ENCODE measurements around the gene SLC5A9.
"Not testable (repeated sequence)": the region's sequence is repeated elsewhere in the genome, so short reads cannot be mapped to it uniquely, and the experiment has no call there.

Gene SLC5A9

DNA sequence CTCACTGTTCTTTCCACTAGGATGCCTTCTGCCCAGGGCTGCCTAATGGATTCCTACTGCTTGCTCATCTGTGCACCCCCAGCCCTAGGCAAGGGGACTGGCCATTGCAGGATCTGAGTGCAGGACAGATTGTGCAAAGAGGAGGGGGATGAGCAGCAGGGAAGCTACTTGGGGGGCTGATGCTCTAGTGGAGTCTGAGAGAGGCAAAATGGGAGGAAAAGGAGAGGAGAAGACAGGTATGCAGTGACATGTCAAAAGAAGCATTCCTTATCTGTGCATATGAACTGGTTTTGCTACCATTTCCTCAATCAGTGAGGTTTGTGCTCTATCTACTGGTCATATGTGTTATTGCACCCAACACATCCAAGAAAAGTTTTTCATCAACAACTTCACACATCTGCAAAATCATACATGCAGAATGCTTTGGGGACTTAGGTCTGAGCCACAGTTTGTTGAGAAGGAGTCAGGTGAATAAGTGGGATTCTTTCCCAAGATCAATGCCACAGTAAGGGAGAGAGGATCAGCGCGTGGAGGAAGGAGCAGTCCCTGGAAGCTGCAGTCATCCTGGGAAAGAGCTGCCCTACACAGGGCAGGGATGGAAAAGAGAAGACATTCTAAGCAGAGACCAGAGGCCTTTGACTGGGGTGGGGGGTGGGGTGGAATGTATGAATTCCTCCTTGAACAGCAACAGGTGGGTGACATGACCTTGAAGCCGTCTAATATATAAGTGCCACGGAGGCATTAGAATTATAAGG is 14.4 kb downstream of the SLC5A9 start:
- in situ Hi-C loops (cut with MboI; ENCODE audit: low sequenced_read_pairs) = no loop called here

DNA sequence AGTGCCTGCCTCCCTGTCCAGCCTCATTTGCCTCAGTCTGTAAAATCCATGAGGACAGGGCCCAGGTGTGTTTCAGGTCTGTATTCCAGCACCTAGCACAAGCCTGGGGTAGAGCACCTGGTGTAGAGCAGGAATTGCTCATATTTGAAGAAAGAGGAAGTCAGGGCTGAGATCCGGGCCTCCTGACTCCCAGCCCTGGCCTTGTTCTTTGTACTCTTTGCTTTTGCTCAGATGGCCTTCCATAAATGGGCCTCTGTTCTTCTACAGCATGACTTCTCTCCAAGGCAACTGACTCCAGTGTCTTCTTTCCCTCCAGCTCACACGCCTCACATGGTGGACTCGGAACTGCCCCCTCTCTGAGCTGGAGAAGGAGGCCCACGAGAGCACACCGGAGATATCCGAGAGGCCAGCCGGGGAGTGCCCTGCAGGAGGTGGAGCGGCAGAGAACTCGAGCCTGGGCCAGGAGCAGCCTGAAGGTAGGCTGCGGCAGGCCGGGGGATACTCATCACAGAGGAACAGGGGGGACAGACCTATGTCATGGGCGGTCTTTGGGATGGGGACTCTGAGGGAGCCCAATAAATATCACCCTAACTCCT is 19.7 kb downstream of the SLC5A9 start:
- in situ Hi-C loops (cut with MboI; ENCODE audit: low sequenced_read_pairs) = no loop called here

DNA sequence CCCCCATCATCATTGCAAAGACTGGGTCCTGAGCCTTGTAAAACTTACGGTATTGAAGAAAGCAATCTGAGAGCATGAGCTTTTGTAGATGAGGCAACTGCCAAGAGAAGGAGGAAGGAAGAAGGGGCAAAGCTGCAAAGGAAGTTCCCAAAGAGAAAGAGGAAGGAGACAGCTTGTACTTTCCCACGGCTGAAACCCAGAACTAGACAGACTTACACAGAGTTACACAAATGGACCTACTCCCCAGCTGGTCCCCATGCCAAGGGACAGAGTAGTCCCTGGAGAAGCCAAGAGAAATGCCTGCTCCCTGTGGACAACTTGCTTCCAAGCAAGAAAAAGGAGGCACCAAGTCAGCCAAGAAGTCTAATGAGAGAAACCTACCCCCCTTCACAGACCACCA is 22.6 kb downstream of the SLC5A9 start:
- in situ Hi-C loops (cut with MboI; ENCODE audit: low sequenced_read_pairs) = no loop called here

DNA sequence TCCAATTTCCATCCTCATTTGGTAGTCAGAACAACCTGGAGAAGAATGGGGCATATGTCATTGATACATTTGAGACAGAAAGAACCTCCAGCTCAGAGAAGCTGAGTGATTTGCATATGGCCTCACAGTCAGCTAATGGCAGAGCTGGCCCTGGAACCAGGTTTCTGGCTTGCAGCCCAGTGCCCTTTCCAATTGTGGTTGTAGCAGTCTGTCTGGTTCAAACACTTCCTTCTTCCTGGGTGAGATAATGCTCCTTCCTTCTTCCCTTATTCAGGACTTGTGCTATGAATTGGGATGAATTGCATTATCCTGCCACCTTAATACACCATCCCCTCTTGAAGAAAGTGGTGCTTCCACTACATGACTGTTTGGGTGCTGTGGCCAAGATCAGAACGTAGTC is 24.2 kb downstream of the SLC5A9 start:
- in situ Hi-C loops (cut with MboI; ENCODE audit: low sequenced_read_pairs) = no loop called here

DNA sequence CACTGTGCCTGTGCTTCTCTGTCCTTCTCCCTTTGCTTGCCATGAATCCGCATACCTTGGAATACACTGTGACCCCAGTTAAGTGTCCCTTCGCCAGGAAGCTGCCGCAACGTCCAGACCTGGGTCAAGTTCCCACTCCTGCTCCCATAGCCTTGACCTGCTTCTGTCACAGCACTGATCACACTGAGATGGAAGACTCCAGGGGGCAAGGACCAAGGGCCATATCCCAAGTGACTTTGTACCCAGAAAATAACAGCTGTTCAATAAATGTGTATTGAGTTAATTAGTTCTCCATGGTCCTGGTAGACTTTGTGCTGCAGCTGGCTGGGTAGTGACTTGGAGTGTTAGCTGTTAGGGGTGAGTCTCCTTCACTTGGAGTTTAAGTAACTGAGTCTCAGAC is 25.8 kb downstream of the SLC5A9 start:
- in situ Hi-C loops (cut with MboI; ENCODE audit: low sequenced_read_pairs) = no loop called here

DNA sequence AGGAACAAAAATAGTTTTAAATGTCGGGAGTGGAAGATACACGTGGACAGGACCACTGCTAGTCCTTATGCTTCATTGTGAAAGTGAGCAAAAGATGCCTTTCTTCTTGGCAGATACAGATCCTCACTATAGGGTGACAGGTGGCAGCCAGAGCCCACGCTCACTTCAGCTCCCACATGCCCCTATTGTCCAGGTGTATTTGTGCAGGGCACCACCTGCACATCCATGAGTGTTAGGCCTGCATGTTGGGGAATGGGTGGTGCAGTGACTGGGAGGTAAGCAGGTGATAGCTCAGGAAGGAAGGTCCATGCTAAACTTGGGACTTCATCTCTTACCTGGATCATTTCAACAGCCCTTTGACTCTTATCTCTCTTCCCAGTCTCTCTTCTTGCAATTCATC is 27.4 kb downstream of the SLC5A9 start:
- in situ Hi-C loops (cut with MboI; ENCODE audit: low sequenced_read_pairs) = no loop called here

DNA sequence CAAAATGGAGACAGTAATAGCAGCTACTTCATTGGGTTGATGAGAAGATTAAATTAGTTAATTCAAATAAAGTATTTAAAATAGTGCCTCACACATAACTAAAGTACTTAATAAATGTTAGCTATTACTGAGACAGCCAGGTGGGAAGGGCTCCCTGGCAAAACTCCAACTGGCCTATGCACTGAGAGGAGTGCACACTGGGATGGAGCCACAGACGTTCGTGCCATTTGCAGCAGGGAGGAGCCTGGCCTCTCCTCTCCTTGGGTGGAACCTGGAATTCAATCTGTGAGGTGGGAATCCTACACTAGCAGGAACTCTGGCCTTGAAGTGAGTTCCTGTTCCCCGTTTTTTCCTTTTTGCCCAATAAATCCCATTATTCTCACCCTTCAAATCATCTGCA is 28.1 kb downstream of the SLC5A9 start:
- in situ Hi-C loops (cut with MboI; ENCODE audit: low sequenced_read_pairs) = no loop called here

DNA sequence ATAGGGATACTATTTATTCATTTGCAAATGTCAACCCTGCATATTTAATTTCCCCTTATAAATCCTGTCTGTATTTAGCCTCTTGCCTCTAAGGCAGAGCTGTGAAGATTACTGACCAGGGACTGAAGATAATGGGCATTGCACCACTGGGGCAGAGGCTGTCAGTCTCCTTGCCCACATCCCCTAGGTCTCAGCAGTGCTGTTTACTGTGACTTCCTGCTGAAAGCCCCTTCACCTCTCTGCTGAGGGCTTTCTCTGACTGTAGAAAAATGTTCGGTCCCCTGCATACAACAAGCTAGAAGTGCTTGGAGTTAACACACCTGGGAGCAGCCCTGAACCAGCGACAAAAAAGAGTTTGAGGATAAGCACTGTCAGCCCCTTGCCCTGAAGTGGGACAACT is 28.8 kb downstream of the SLC5A9 start:
- in situ Hi-C loops (cut with MboI; ENCODE audit: low sequenced_read_pairs) = no loop called here

DNA sequence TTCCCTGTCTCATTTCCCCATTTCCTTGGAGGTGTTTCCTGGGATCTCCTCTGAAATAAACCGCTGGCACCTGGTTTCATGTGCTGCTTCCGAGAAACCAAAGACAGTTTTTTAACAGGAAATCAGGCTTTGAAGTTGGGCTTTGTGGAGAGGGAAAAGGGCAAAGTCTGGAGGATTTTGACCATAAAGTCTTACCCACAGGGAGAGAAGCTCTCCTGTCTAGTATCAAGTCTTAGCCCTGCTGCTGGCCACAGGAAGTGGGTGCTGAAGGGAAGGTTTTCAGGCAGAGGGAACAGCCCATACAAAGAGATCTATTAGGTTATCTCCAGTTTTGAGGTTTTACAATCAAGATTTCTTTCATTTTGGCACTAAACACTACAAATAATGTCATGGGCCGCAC is 29.3 kb downstream of the SLC5A9 start:
- in situ Hi-C loops (cut with MboI; ENCODE audit: low sequenced_read_pairs) = no loop called here

DNA sequence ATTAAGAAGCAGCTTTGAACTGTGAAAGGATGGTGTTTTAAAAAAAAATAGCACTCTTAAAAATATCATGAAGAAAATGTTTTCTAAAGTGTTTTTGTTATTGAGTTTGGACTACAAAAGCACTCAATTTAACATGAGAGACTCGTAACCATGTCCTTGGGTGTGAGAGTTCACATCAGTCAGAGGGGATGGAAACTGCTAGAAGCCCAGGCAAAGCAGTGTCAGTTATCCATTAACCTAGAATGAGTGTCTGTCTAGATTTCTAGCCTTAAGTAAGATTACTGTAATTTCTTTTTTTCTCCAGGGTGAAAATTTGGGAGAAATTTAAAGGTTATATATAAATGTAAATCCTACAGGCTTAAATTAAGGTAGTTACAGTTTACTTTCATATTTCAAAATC is 31.7 kb downstream of the SLC5A9 start:
- in situ Hi-C loops (cut with MboI; ENCODE audit: low sequenced_read_pairs) = no loop called here

DNA sequence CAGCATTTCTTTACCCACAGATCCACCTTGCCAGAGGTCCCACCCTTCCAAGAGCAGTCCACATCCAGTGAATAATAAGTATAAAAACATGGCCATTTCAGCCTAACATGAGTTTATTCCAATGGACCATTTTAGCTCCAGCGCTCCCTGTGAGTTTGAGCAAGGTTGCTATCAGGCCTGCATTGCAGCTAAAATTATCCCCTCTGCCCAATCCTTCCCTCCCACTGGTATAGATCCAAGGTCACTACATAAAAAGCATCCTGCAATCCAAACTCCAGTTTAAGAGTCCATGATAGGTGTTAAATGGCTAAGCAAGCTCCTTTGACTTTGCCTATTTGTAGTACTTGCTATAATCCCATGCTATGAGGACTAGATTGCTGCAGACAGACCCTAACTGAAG is 35.6 kb downstream of the SLC5A9 start:
- in situ Hi-C loops (cut with MboI; ENCODE audit: low sequenced_read_pairs) = no loop called here

DNA sequence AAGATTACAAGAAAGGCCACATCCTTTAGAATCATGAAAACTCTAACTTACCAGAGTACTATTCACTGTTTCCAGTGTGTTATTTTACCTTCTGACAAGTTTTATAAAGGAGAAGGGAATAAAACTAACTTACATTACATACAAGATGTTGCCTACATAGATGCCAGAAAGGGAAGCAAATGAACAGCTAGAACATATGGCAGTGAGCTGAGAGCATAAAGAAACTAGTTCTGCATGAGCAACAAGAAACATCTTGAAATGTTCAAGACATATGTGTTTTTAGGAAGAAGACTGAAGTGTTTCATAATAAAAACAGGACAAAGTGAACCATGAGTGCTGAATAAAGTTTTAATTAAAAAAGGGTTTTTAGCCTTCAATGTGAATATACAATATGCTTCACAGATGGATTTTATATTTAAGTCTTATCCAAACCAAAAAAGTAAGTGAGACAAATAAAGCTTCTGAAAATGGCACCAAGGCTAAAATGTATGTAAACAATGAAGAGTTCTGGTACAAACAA is 39.4 kb downstream of the SLC5A9 start:
- in situ Hi-C loops (cut with MboI; ENCODE audit: low sequenced_read_pairs) = no loop called here

DNA sequence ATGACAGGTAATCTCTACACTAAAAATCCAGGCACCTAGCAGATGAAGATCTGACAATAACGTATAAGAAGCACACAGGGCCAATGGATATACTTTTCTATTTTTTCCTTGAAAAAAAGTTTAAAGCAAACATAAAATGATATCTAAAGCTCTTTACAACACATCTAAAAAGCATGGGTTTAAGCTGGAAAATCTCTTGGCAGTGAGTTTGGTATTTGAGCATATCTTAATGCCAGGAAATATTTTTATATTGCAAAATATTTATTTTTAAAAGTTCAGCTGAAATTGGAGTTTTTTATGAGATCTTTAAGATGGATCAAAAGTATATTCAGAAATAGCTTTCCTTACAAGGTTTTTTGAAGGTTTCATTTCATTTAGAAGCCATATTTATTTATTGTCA is 40.5 kb downstream of the SLC5A9 start:
- in situ Hi-C loops (cut with MboI; ENCODE audit: low sequenced_read_pairs) = no loop called here

DNA sequence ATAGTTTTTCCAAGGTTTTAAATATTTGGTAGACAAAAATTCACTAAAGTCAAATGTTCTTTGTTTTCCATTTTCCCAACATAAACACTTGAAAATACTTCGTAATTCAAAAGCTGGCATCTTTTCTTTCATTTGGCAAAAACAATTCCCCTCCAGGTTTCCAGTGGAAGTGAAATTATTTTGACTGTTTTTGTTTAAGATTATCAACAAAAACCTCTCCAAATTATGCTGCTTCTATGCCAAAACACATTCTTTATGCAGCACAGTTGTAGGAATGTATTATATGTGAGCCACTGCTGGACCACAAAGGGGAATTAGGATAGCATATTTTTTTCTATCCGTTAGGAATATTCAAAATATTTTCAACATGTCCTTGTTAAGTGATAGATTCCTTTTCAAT is 44.1 kb downstream of the SLC5A9 start:
- in situ Hi-C loops (cut with MboI; ENCODE audit: low sequenced_read_pairs) = no loop called here

DNA sequence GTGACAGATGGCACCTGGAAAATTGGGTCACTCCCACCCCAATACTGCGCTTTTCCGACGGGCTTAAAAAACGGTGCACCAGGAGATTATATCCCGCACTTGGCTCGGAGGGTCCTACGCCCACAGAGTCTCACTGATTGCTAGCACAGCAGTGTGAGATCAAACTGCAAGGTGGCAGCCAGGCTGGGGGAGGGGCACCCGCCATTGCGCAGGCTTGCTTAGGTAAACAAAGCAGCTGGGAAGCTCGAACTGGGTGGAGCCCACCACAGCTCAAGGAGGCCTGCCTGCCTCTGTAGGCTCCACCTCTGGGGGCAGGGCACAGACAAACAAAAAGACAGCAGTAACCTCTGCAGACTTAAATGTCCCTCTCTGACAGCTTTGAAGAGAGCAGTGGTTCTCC is 54.9 kb downstream of the SLC5A9 start:
- in situ Hi-C loops (cut with MboI; ENCODE audit: low sequenced_read_pairs) = not testable (repeated sequence)

DNA sequence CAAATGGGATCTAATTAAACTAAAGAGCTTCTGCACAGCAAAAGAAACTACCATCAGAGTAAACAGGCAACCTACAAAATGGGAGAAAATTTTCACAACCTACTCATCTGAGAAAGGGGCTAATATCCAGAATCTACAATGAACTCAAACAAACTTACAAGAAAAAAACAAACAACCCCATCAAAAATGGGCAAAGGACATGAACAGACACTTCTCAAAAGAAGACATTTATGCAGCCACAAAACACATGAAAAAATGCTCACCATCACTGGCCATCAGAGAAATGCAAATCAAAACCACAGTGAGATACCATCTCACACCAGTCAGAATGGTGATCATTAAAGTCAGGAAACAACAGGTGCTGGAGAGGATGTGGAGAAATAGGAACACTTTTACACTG is 59.8 kb downstream of the SLC5A9 start:
- in situ Hi-C loops (cut with MboI; ENCODE audit: low sequenced_read_pairs) = not testable (repeated sequence)

DNA sequence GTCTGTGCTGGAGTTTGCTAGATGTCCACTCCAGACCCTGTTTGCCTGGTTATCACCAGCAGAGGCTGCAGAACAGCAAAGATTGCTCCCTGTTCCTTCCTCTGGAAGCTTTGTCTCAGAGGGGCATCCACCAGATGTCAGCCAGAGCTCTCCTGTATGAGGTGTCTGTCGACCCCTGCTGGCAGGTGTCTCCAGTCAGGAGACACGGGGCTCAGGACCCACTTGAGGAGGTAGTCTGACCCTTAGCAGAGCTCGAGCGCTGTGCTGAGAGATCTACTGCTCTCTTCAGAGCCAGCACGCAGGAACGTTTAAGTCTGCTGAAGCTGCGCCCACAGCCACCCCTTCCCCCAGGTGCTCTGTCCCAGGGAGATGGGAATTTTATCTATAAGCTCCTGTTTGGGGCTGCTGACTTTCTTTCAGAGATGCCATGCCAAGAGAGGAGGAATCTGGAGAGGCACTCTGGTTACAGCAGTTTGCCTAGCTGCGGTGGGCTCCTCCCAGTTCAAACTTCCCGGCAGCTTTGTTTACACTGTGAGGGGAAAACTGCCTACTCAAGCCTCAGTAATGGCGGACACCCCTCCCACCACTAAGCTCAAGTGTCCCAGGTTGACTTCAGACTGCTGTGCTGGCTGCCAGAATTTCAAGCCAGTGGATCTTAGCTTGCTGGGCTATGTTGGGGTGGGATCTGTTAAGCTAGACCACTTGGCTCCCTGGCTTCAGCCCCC is 62.3 kb downstream of the SLC5A9 start:
- in situ Hi-C loops (cut with MboI; ENCODE audit: low sequenced_read_pairs) = not testable (repeated sequence)

DNA sequence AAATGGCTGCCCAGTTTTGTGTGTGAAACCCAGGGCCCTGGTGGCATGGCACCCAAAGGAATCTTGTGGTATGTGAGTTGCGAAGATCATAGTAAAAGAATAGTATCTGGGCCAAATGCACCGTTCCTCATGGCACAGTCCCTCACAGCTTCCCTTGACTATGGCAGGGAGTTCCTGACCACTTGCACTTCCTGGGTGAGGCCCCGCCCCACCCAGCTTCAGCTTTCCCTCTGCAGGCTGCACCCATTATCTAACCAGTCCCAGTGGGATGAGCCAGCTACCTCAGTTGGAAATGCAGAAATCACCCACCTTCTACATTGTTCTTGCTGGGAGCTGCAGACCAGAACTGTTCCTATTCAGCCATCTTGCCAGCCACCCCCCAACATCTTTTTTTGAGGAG is 63.0 kb downstream of the SLC5A9 start:
- in situ Hi-C loops (cut with MboI; ENCODE audit: low sequenced_read_pairs) = no loop called here

DNA sequence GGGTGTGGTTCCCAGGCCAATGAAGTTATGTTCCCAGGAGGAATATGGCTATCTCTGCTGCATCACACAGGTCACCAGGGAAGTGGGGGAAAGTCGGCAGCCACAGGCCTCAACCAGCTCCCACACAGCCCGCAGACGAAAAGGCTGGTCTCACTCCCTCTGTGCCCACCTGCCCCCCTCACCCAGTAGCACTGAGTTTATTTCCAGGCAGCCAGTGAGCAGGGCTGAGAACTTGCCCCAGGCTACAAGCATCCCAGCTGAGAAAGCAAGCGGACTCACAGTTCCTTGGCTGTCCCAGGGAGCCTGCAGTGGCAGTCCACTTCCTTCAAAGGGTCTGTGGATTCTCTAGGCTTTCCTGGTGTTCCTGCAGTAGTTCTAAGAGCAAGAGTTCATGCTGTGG is 68.9 kb downstream of the SLC5A9 start:
- in situ Hi-C loops (cut with MboI; ENCODE audit: low sequenced_read_pairs) = no loop called here

DNA sequence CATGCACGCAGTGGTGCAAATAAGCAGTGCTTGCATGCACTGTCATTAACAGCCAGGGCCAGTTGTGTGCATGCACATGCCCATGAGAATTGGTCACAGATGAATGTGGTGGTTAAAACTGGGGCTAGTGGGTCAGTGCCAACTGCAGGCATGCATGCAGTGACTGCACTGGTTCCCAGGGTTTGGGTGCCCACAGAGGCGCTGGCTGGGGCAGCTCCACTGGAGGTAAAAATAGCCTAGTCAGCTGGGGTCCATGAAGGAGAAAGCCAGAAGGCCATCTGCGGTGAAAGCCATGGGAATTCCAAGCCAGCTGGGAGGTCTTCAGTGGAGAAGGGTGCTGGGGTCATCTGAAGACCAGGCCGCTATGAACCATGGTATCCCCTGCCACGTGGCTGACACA is 70.2 kb downstream of the SLC5A9 start:
- in situ Hi-C loops (cut with MboI; ENCODE audit: low sequenced_read_pairs) = no loop called here

DNA sequence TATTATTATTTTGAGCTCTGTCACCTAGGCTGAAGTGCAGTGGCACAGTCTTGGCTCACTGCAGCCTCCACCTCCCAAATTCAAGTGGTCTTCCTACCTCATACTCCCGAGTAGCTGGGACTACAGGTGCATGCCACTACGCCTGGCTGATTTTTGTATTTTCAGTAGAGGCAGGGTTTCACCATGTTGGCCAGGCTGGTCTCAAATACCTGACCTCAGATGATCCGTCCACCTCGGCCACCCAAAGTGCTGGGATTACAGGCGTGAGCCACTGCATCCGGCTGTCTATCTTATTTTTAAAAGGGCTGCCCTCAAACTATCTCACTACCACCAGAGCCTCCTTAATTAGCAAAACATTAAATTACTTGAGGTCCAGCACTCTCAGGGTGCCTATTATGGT is 71.6 kb downstream of the SLC5A9 start:
- in situ Hi-C loops (cut with MboI; ENCODE audit: low sequenced_read_pairs) = not testable (repeated sequence)

DNA sequence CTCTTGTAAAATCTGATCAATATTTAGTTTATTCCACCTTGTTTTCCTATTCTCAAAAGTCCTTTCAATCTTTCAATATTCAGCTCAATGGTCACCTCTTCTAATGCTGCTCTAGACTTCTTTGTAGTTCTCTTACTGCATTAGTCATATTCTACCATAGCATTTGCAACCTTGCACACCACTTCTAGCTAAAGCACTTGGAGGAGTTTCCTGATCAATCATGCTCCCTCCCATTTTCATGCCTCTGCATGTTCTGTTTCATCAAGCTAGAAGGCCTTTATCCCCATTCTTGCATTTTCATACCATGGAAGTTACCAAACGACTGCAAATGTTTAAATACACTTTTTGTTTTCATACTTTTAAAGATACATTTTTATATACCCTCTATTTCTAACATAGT is 72.1 kb downstream of the SLC5A9 start:
- in situ Hi-C loops (cut with MboI; ENCODE audit: low sequenced_read_pairs) = no loop called here

Data from HL-60/S4 treated with retinoic acid at 250 ng/mL for 4 days and 3 days (cell line).